A549 (cell line): ENCODE results near the gene SETBP1. TPM values are rescaled to one million over a fixed set of nuclear protein-coding genes. Genes with fewer than 3 reads are reported as not detected.

ENCODE experiments used
- ATAC-seq, 2 experiments: fragments of 200-7000 bp in 1 of 2; fragments of >200 bp in 1 of 2; cut with Nextera tagmentation in 1 of 2; cut with Tn5 transposase in 1 of 2; 3 replicates each; pipeline versions ENCODE4 v1.8.0 to v1.9.1; 2018 to 2020; ENCODE audit warnings: mild to moderate bottlenecking in 1 of 2, moderate library complexity in 1 of 2
- CTCF ChIA-PET: fragments of 300-600 bp; sonication (Branson Sonifier 250); formaldehyde crosslinking; extraction: SDS; loops from one replicate; lab custom pipeline; 2021; ENCODE audit warnings: antibody characterized with exemption, inconsistent platforms; lab: Yijun Ruan, JAX
- POLR2A ChIA-PET: fragments of 350-600 bp; formaldehyde crosslinking; extraction: SDS; loops from one replicate; lab custom pipeline; 2021; ENCODE audit warnings: antibody characterized with exemption, inconsistent platforms; lab: Yijun Ruan, JAX
- DNase-seq, 2 experiments: peaks; one replicate each; pipeline versions ENCODE4 v3.0.0 to v3.0.0-alpha.2; 2011 to 2016; ENCODE audit warnings: low read depth in 1 of 2, low spot score in 1 of 2
- FAIRE-seq: peaks from 2 replicates; lab custom pipeline; 2011; peaks lifted over from hg19 to GRCh38; lab: Jason Lieb, UNC
- H3K27ac ChIP-seq, 2 experiments: fragments of >200 bp; sonication (Bioruptor Twin); formaldehyde crosslinking; 3 replicates each; pipeline ENCODE4 v1.5.1; 2016 to 2017
- H3K4me1 ChIP-seq: fragments of >200 bp; sonication (Bioruptor Twin); formaldehyde crosslinking; 3 replicates; pipeline ENCODE4 v1.6.1; 2016
- H3K4me2 ChIP-seq: fragments of >200 bp; sonication (Bioruptor Twin); formaldehyde crosslinking; 3 replicates; pipeline ENCODE4 v1.6.1; 2016
- H3K4me3 ChIP-seq: fragments of >200 bp; sonication (Bioruptor Twin); formaldehyde crosslinking; 3 replicates; pipeline ENCODE4 v1.5.1; 2016
- H3K9me3 ChIP-seq: fragments of >200 bp; sonication (Bioruptor Twin); formaldehyde crosslinking; 3 replicates; pipeline ENCODE4 v1.6.1; 2016
- BHLHE40 ChIP-seq: IDR thresholded peaks from 2 replicates; pipeline ENCODE4 v1.6.1; 2012; ENCODE audit warnings: low read depth, low read length, inconsistent platforms
- CBX8 ChIP-seq: fragments of 200-600 bp; sonication (generic); IDR thresholded peaks from 2 replicates; pipeline ENCODE4 v1.6.1; 2016
- CEBPB ChIP-seq, 2 experiments: fragments of >200 bp in 1 of 2; sonication (Bioruptor Twin) in 1 of 2; formaldehyde crosslinking in 1 of 2; IDR thresholded peaks; 2 replicates each; pipeline ENCODE4 v1.6.1; 2012 to 2016
- EHMT2 ChIP-seq: fragments of 200-600 bp; sonication (generic); IDR thresholded peaks from 2 replicates; pipeline ENCODE4 v1.6.1; 2016; ENCODE audit warnings: antibody characterized with exemption, low read depth, mild to moderate bottlenecking, moderate library complexity
- EP300 ChIP-seq, 2 experiments: fragments of >200 bp; sonication (Bioruptor Twin); formaldehyde crosslinking; IDR thresholded peaks; 2 replicates in 1 of 2; 3 replicates in 1 of 2; pipeline ENCODE4 v1.6.1; 2016 to 2017
- ESRRA ChIP-seq: fragments of 150-350 bp; IDR thresholded peaks from 2 replicates; pipeline ENCODE4 v1.6.1; 2014; ENCODE audit warnings: mild to moderate bottlenecking, low read length, borderline replicate concordance
- FOSL2 ChIP-seq, 2 experiments: fragments of 450-650 bp in 1 of 2; fragments of >200 bp in 1 of 2; sonication (Bioruptor Twin) in 1 of 2; formaldehyde crosslinking; IDR thresholded peaks; 2 replicates each; pipeline versions ENCODE4 v1.5.0 to v1.6.1; 2016 to 2020; ENCODE audit warnings: mild to moderate bottlenecking in 1 of 2, moderate library complexity in 1 of 2
- GATA3 ChIP-seq: IDR thresholded peaks from 2 replicates; pipeline ENCODE4 v1.6.1; 2012; ENCODE audit warnings: borderline replicate concordance
- HDAC2 ChIP-seq: fragments of 200-600 bp; sonication (generic); IDR thresholded peaks from 2 replicates; pipeline ENCODE4 v1.6.1; 2016
- HEYL ChIP-seq: fragments of 250-450 bp; sonication (Bioruptor Pico); IDR thresholded peaks from 2 replicates; pipeline ENCODE4 v1.8.0; 2021; ENCODE audit warnings: mild to moderate bottlenecking, moderate library complexity
- HOXA7 ChIP-seq: fragments of 250-450 bp; sonication (Bioruptor Pico); IDR thresholded peaks from 2 replicates; pipeline ENCODE4 v1.5.0; 2020; ENCODE audit warnings: mild to moderate bottlenecking, moderate library complexity
- HOXB13 ChIP-seq: fragments of 250-450 bp; sonication (Bioruptor Pico); IDR thresholded peaks from 2 replicates; pipeline ENCODE4 v1.5.0; 2020; ENCODE audit warnings: low read depth, mild to moderate bottlenecking, moderate library complexity
- HOXB5 ChIP-seq: fragments of 250-450 bp; sonication (Bioruptor Pico); IDR thresholded peaks from 2 replicates; pipeline ENCODE4 v1.5.0; 2020; ENCODE audit warnings: mild to moderate bottlenecking, moderate library complexity
- JUNB ChIP-seq: fragments of >200 bp; sonication (Bioruptor Twin); formaldehyde crosslinking; IDR thresholded peaks from 2 replicates; pipeline ENCODE4 v1.6.1; 2016
- MAFK ChIP-seq: fragments of 450-650 bp; IDR thresholded peaks from 2 replicates; pipeline ENCODE4 v1.6.1; 2014; ENCODE audit not compliant: partially characterized antibody
- NFE2L2 ChIP-seq: fragments of 150-350 bp; conservative IDR thresholded peaks from 2 replicates; pipeline ENCODE4 v1.6.1; 2014; ENCODE audit warnings: low read length
- RAD21 ChIP-seq, 2 experiments: fragments of >200 bp in 1 of 2; sonication (Bioruptor Twin) in 1 of 2; formaldehyde crosslinking in 1 of 2; IDR thresholded peaks in 1 of 2; conservative IDR thresholded peaks in 1 of 2; 2 replicates in 1 of 2; 3 replicates in 1 of 2; pipeline ENCODE4 v1.6.1; 2012 to 2018; ENCODE audit warnings: inconsistent platforms in 1 of 2
- RFX5 ChIP-seq: fragments of 450-650 bp; IDR thresholded peaks from 2 replicates; pipeline ENCODE4 v1.7.1; 2014; ENCODE audit warnings: antibody characterized with exemption, mild to moderate bottlenecking, moderate library complexity
- RNF2 ChIP-seq: fragments of 200-600 bp; sonication (generic); IDR thresholded peaks from 2 replicates; pipeline ENCODE4 v1.6.1; 2016; ENCODE audit warnings: low read depth, mild to moderate bottlenecking, antibody characterized with exemption, moderate library complexity, borderline replicate concordance
- SMC3 ChIP-seq: fragments of >200 bp; sonication (Bioruptor Twin); formaldehyde crosslinking; IDR thresholded peaks from 3 replicates; pipeline ENCODE4 v1.6.1; 2018; ENCODE audit warnings: inconsistent platforms
- SREBF2 ChIP-seq: fragments of 450-650 bp; IDR thresholded peaks from 2 replicates; pipeline ENCODE4 v1.6.1; 2014; ENCODE audit warnings: mild to moderate bottlenecking, moderate library complexity
- TFCP2L1 ChIP-seq: fragments of 250-450 bp; sonication (Bioruptor Pico); IDR thresholded peaks from 2 replicates; pipeline ENCODE4 v1.5.0; 2021; ENCODE audit warnings: mild to moderate bottlenecking
- ZFP36 ChIP-seq: fragments of 450-650 bp; IDR thresholded peaks from 2 replicates; pipeline ENCODE4 v1.6.1; 2014; ENCODE audit warnings: borderline replicate concordance; ENCODE audit not compliant: partially characterized antibody
- ZNF302 ChIP-seq: fragments of 250-450 bp; sonication (Bioruptor Pico); IDR thresholded peaks from 2 replicates; pipeline ENCODE4 v1.9.0; 2021; ENCODE audit warnings: inconsistent platforms, mild to moderate bottlenecking, moderate library complexity
- WGBS: methylation state at CpG from one replicate; pipeline ENCODE4 v1.1.6; 2017; ENCODE audit errors: missing lambda C conversion rate; 5-methylcytosine and 5-hydroxymethylcytosine counted together
- polyA plus RNA-seq, 4 experiments: library from polyadenylated mRNA; depleted of rRNA in 3 of 4; stranded (reverse); fragments of >200 nt; fragmentation: RNase III in 1 of 4; extraction: RNeasy Plus Mini Kit Qiagen cat#74134 plus additional on column Dnase treatment in 1 of 4; gene quantifications; 2 replicates in 3 of 4; 3 replicates in 1 of 4; pipeline ENCODE4 v1.2.3, GENCODE V29; 2011 to 2017
- TF ChIP-seq, protein P1 (sequence below): fragments of 250-450 bp; sonication (Bioruptor Pico); IDR thresholded peaks from 2 replicates; pipeline ENCODE4 v1.5.0; 2021; ENCODE audit warnings: mild to moderate bottlenecking, moderate library complexity, borderline replicate concordance
- TF ChIP-seq, protein P2 (sequence below): fragments of 450-650 bp; IDR thresholded peaks from 2 replicates; pipeline ENCODE4 v1.6.1; 2014; ENCODE audit warnings: antibody characterized with exemption
- TF ChIP-seq, protein P3 (sequence below): IDR thresholded peaks from 2 replicates; pipeline ENCODE4 v1.6.1; 2012

The SETBP1 gene
- polyA plus RNA-seq, 2 of the 4 experiments (the other 2 are of a cell fraction), result 0.50 to 1.9 TPM

DNA sequence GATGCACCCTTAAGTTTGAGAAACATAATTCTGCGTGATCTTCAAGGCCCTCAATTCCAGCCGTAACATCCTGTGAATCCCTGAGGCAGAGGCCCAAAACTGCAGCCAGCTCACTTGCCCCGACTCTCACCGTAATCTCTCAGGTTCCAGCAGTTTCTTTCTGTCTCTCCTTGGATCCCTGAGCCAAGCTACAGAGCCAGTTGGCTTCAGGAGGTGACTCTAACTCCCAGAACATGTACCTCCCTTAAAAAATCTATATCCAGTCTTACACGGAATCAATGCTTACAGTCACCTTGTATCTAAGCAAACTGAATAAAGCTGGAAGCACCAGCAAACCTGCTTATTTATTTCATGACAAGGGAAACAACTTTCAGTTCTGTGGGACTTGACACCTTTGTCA, 300.4 kb downstream of the SETBP1 start:
- ChIA-PET CTCF (no interaction called here), POLR2A (no interaction called here)
- Histone ChIP-seq H3K27ac (no peak overlapping the region), H3K4me3 (no peak overlapping the region), H3K9me3 (no peaks in the 10 kb centered on the region), H3K4me2 (no peak overlapping the region), H3K4me1 (no peaks in the 10 kb centered on the region)
- no peak for DNase-seq
- TF ChIP-seq RNF2, result no peak
- no peak for TF ChIP-seq RFX5
- TF ChIP-seq RAD21 (conservative IDR thresholded peaks at IDR 0.05 in 1 of 2, IDR thresholded peaks at IDR 0.05 in 1 of 2), result no peak
- TF ChIP-seq CEBPB (IDR thresholded peaks at IDR 0.05), result no peak
- TF ChIP-seq HOXB13, result no peak
- no peak for TF ChIP-seq EHMT2
- TF ChIP-seq TFCP2L1 (CRISPR knock-in tag), result no peak
- no peak for TF ChIP-seq HEYL
- TF ChIP-seq, protein P1, sequence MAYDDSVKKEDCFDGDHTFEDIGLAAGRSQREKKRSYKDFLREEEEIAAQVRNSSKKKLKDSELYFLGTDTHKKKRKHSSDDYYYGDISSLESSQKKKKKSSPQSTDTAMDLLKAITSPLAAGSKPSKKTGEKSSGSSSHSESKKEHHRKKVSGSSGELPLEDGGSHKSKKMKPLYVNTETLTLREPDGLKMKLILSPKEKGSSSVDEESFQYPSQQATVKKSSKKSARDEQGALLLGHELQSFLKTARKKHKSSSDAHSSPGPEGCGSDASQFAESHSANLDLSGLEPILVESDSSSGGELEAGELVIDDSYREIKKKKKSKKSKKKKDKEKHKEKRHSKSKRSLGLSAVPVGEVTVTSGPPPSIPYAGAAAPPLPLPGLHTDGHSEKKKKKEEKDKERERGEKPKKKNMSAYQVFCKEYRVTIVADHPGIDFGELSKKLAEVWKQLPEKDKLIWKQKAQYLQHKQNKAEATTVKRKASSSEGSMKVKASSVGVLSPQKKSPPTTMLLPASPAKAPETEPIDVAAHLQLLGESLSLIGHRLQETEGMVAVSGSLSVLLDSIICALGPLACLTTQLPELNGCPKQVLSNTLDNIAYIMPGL (CRISPR knock-in tag), result no peak
- TF ChIP-seq HOXB5 (CRISPR knock-in tag), result no peak
- TF ChIP-seq, protein P2, sequence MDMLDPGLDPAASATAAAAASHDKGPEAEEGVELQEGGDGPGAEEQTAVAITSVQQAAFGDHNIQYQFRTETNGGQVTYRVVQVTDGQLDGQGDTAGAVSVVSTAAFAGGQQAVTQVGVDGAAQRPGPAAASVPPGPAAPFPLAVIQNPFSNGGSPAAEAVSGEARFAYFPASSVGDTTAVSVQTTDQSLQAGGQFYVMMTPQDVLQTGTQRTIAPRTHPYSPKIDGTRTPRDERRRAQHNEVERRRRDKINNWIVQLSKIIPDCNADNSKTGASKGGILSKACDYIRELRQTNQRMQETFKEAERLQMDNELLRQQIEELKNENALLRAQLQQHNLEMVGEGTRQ, result no peak
- no peak for TF ChIP-seq EP300 (IDR thresholded peaks at IDR 0.05)
- no peak for TF ChIP-seq SMC3
- TF ChIP-seq CBX8, result no peak
- no peak for TF ChIP-seq GATA3
- no peak for ATAC-seq
- FAIRE-seq, result no peak
- 66% methylated on average over 5 of the region's 5 CpGs for WGBS

DNA sequence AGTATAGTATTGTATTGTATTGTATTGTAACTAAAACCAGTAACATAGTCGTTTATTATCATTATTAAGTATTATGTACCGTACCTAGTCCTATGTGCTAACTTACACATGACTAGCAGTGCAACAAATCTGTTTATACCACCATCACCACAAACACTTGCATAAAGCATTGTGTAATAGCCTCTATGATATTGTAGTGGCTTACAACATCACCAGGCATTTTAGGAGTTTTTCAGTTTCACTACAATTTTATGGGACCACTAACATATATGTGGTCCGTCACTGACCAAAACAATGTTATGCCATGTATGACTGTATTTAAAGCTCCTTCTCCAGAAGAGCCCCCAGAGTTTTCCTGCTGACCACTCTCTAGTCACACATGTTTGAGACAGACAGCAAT, 306.2 kb downstream of the SETBP1 start:
- FAIRE-seq (no peak), DNase-seq (no peak), ATAC-seq (no peak)
- ChIA-PET CTCF (no interaction called here), POLR2A (no interaction called here)
- no peak overlapping the region for H3K4me2 ChIP-seq
- H3K4me3 ChIP-seq, result no peak overlapping the region
- WGBS, result 75% methylated on average over 3 of the region's 3 CpGs
- no peak for TF ChIP-seq ZFP36
- no peak for TF ChIP-seq EHMT2
- no peak for TF ChIP-seq MAFK
- TF ChIP-seq FOSL2 (IDR thresholded peaks at IDR 0.05), result no peak
- TF ChIP-seq FOSL2 (CRISPR knock-in tag; IDR thresholded peaks at IDR 0.05), result no peak
- TF ChIP-seq ESRRA, result no peak
- TF ChIP-seq SREBF2, result no peak
- no peak for TF ChIP-seq SMC3
- no peak for TF ChIP-seq HOXB13
- no peak for TF ChIP-seq HDAC2
- TF ChIP-seq NFE2L2, result no peak
- TF ChIP-seq, protein P1 (CRISPR knock-in tag), result no peak
- no peak for TF ChIP-seq JUNB
- no peak for TF ChIP-seq HOXA7 (CRISPR knock-in tag)
- TF ChIP-seq BHLHE40, result no peak
- TF ChIP-seq, protein P3, sequence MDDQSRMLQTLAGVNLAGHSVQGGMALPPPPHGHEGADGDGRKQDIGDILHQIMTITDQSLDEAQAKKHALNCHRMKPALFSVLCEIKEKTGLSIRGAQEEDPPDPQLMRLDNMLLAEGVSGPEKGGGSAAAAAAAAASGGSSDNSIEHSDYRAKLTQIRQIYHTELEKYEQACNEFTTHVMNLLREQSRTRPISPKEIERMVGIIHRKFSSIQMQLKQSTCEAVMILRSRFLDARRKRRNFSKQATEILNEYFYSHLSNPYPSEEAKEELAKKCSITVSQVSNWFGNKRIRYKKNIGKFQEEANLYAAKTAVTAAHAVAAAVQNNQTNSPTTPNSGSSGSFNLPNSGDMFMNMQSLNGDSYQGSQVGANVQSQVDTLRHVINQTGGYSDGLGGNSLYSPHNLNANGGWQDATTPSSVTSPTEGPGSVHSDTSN, result no peak
- TF ChIP-seq ZNF302 (CRISPR knock-in tag), result no peak
- TF ChIP-seq HOXB5 (CRISPR knock-in tag), result no peak
- TF ChIP-seq CEBPB (IDR thresholded peaks at IDR 0.05), result no peak
- no peak overlapping the region for H3K27ac ChIP-seq
- H3K4me1 ChIP-seq, result no peaks in the 10 kb centered on the region
- H3K9me3 ChIP-seq, result no peaks in the 10 kb centered on the region
